Neuronal stem cell (in vitro differentiated cells): ENCODE measurements around the gene QRSL1.
A peak's percentile ranks its signal among the peaks of the same experiment; 100 is the strongest.

Experiments used
- DNase-seq: peaks from one replicate; pipeline ENCODE4 v3.0.0-alpha.2; 2013; ENCODE audit warnings: low spot score
- H2AFZ ChIP-seq: one replicate; pipeline ENCODE4 v1.6.1; 2013; ENCODE audit warnings: mild to moderate bottlenecking, low read length, inconsistent platforms
- H2AK5ac ChIP-seq: 2 replicates; pipeline ENCODE4 v1.6.1; 2013; ENCODE audit warnings: low read depth, mild to moderate bottlenecking, inconsistent platforms, low read length, moderate library complexity, mixed read lengths
- H2BK120ac ChIP-seq: 2 replicates; pipeline ENCODE4 v1.6.1; 2013; ENCODE audit warnings: low read depth, mild to moderate bottlenecking, inconsistent platforms, low read length, moderate library complexity, mixed read lengths
- H2BK12ac ChIP-seq: one replicate; pipeline ENCODE4 v1.6.1; 2013; ENCODE audit warnings: low read length, inconsistent platforms
- H2BK15ac ChIP-seq: 2 replicates; pipeline ENCODE4 v1.6.1; 2013; ENCODE audit warnings: mild to moderate bottlenecking, low read length, inconsistent platforms, mixed read lengths
- H2BK5ac ChIP-seq: one replicate; pipeline ENCODE4 v1.6.1; 2013; ENCODE audit warnings: inconsistent platforms, mild to moderate bottlenecking, low read length, moderate library complexity
- H3K14ac ChIP-seq: one replicate; pipeline ENCODE4 v1.6.1; 2013; ENCODE audit warnings: low read length, inconsistent platforms
- H3K18ac ChIP-seq: 2 replicates; pipeline ENCODE4 v1.6.1; 2013; ENCODE audit warnings: low read length, inconsistent platforms
- H3K23ac ChIP-seq: 2 replicates; pipeline ENCODE4 v1.6.1; 2013; ENCODE audit warnings: low read depth, mild to moderate bottlenecking, mixed read lengths, low read length, inconsistent platforms; ENCODE audit not compliant: poor library complexity
- H3K27ac ChIP-seq: replicated peaks from 3 replicates; pipeline ENCODE4 v1.5.1; 2013; ENCODE audit warnings: low read length, inconsistent platforms
- H3K27me3 ChIP-seq, 3 experiments: 2 replicates each; pipeline ENCODE4 v1.6.1; 2013; ENCODE audit warnings: low read length in 3 of 3, mild to moderate bottlenecking in 2 of 3, inconsistent platforms in 1 of 3, low read depth in 1 of 3, mixed read lengths in 1 of 3, moderate library complexity in 1 of 3; ENCODE audit not compliant: control insufficient read depth in 3 of 3, insufficient read depth in 3 of 3
- H3K36me3 ChIP-seq, 2 donors: replicated peaks in 1 of 2; 2 replicates each; pipeline ENCODE4 v1.6.1; 2013; ENCODE audit warnings: low read length in 2 of 2; ENCODE audit not compliant: control insufficient read depth in 2 of 2, insufficient read depth in 2 of 2
- H3K4ac ChIP-seq: 2 replicates; pipeline ENCODE4 v1.6.1; 2013; ENCODE audit warnings: inconsistent platforms, mild to moderate bottlenecking, low read length, moderate library complexity
- H3K4me1 ChIP-seq, 2 donors: 1 replicate in 1 of 2; 2 replicates in 1 of 2; pipeline ENCODE4 v1.6.1; 2013; ENCODE audit warnings: low read length in 2 of 2, low read depth in 1 of 2; ENCODE audit not compliant: control insufficient read depth in 2 of 2, insufficient read depth in 1 of 2
- H3K4me2 ChIP-seq: one replicate; pipeline ENCODE4 v1.6.1; 2013; ENCODE audit warnings: mild to moderate bottlenecking, low read length, inconsistent platforms; ENCODE audit not compliant: insufficient read depth, poor library complexity, severe bottlenecking
- H3K4me3 ChIP-seq, 2 donors: 2 replicates each; pipeline ENCODE4 v1.5.1; 2013; ENCODE audit warnings: low read length in 2 of 2, mild to moderate bottlenecking in 2 of 2, inconsistent platforms in 1 of 2, moderate library complexity in 1 of 2
- H3K79me1 ChIP-seq: one replicate; pipeline ENCODE4 v1.6.1; 2013; ENCODE audit warnings: low read depth, mild to moderate bottlenecking, inconsistent platforms, low read length, moderate library complexity
- H3K9ac ChIP-seq: one replicate; pipeline ENCODE4 v1.6.1; 2013; ENCODE audit warnings: mild to moderate bottlenecking, low read depth, low read length, inconsistent platforms; ENCODE audit not compliant: poor library complexity
- H3K9me3 ChIP-seq, 2 donors: replicated peaks in 1 of 2; 2 replicates each; pipeline versions ENCODE3 to v1.6.1; 2013; ENCODE audit warnings: low read length in 2 of 2, mild to moderate bottlenecking in 2 of 2, inconsistent platforms in 1 of 2, low read depth in 1 of 2, mixed read lengths in 1 of 2, moderate library complexity in 1 of 2; ENCODE audit not compliant: control insufficient read depth in 2 of 2, insufficient read depth in 1 of 2
- H4K8ac ChIP-seq: one replicate; pipeline ENCODE4 v1.6.1; 2013; ENCODE audit warnings: low read depth, mild to moderate bottlenecking, inconsistent platforms, low read length, moderate library complexity
- H4K91ac ChIP-seq: one replicate; pipeline ENCODE4 v1.6.1; 2013; ENCODE audit warnings: low read length, low read depth, mild to moderate bottlenecking, inconsistent platforms; ENCODE audit not compliant: poor library complexity
- WGBS, 2 donors: extraction: QIAGEN DNeasy Blood & Tissue Kit; methylation state at CpG; one replicate each; pipeline ENCODE4 v1.1.7; 2013; ENCODE audit warnings: missing lambda C conversion rate in 2 of 2, mixed read lengths in 1 of 2; ENCODE audit not compliant: insufficient read length in 2 of 2, insufficient replicate concordance in 1 of 2; ENCODE audit errors: extremely low coverage in 2 of 2; 5-methylcytosine and 5-hydroxymethylcytosine counted together

The QRSL1 gene

GRCh38 chr6:106629859-106630163 lies 433 bp downstream of the QRSL1 start:
- WGBS, 2 donors = no CpG with 5 or more reads among the region's 14 CpGs

DNA sequence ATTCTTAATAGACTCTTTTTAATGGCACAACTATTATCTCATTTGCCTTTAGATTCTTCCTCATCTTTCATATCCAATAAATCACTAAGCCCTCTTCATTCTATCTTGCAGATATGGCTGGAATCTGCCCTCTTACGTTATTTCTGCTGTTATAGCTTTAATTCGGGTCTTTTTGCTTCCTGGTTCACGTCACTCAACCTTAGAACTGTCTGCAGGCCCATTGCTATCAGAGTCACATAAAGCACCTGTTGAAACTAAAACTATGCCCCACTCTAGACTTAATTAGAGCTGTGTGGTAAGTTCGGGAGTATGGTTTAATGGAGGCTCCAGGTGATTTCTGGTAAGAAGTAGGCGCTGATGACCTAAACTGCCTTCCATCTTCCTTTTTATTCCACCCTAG lies 988 bp downstream of the QRSL1 start:
- no CpG with 5 or more reads among the region's 5 CpGs for WGBS, 2 donors
- Histone ChIP-seq H4K91ac (no peak overlapping the region), H3K27ac (no peak overlapping the region)

More at GRCh38 chr6:106629859-106630163, 433 bp downstream of the QRSL1 start:
- Histone ChIP-seq H2AFZ (peak overlapping the region; percentile 95), H3K36me3 (no peaks in the 10 kb centered on the region), H3K4me2 (peak overlapping the region; percentile 86), H3K27me3 (no peaks in the 10 kb centered on the region), H4K8ac (no peak overlapping the region), H3K18ac (no peak overlapping the region), H4K91ac (no peak overlapping the region), H3K79me1 (peaks cover 3% of the 10 kb centered on the region), H3K27ac (no peak overlapping the region), H2BK12ac (no peak overlapping the region), H3K9me3 (no peaks in the 10 kb centered on the region), H3K4me3 (peak overlapping the region; percentile 84 to 91), H3K23ac (no peak overlapping the region), H2BK120ac (no peak overlapping the region), H2AK5ac (no peak overlapping the region), H3K14ac (no peak overlapping the region), H2BK5ac (no peak overlapping the region), H3K4ac (no peak overlapping the region), H2BK15ac (no peak overlapping the region), H3K4me1 (peaks cover 0 to 2% of the 10 kb centered on the region in 2 donors), H3K9ac (peak overlapping the region; percentile 22)
- DNase-seq = no peak

GRCh38 chr6:106631346-106631745 lies 2.0 kb downstream of the QRSL1 start:
- Histone ChIP-seq H3K4ac (no peak overlapping the region), H3K18ac (no peak overlapping the region), H3K27ac (no peak overlapping the region), H2BK120ac (no peak overlapping the region), H3K4me2 (no peak overlapping the region), H3K23ac (no peak overlapping the region), H2BK5ac (no peak overlapping the region), H2BK12ac (no peak overlapping the region), H3K36me3 (no peaks in the 10 kb centered on the region), H2AK5ac (no peak overlapping the region), H2AFZ (no peak overlapping the region), H2BK15ac (no peak overlapping the region), H3K4me3 (no peak overlapping the region), H3K4me1 (peaks cover 0 to 2% of the 10 kb centered on the region in 2 donors), H3K27me3 (no peaks in the 10 kb centered on the region), H3K14ac (no peak overlapping the region), H3K79me1 (no peaks in the 10 kb centered on the region), H4K8ac (no peak overlapping the region), H3K9ac (no peak overlapping the region), H3K9me3 (no peaks in the 10 kb centered on the region), H4K91ac (no peak overlapping the region)
- DNase-seq = no peak
- no CpG with 5 or more reads among the region's 1 CpG for WGBS, 2 donors

More for the DNA sequence above, 988 bp downstream of the QRSL1 start:
- Histone ChIP-seq H4K8ac (no peak overlapping the region), H3K36me3 (no peaks in the 10 kb centered on the region), H3K4me3 (peak overlapping the region in 1 of 2 donors; percentile 84), H2BK15ac (no peak overlapping the region), H3K4ac (no peak overlapping the region), H3K79me1 (peaks cover 3% of the 10 kb centered on the region), H3K18ac (no peak overlapping the region), H3K27me3 (no peaks in the 10 kb centered on the region), H3K9me3 (no peaks in the 10 kb centered on the region), H3K4me1 (peaks cover 0 to 2% of the 10 kb centered on the region in 2 donors), H2BK120ac (no peak overlapping the region), H3K4me2 (peak overlapping the region; percentile 86), H3K14ac (no peak overlapping the region), H2AK5ac (no peak overlapping the region), H3K9ac (no peak overlapping the region), H3K23ac (no peak overlapping the region), H2BK5ac (no peak overlapping the region), H2AFZ (peak overlapping the region; percentile 95), H2BK12ac (no peak overlapping the region)
- no peak for DNase-seq

DNA sequence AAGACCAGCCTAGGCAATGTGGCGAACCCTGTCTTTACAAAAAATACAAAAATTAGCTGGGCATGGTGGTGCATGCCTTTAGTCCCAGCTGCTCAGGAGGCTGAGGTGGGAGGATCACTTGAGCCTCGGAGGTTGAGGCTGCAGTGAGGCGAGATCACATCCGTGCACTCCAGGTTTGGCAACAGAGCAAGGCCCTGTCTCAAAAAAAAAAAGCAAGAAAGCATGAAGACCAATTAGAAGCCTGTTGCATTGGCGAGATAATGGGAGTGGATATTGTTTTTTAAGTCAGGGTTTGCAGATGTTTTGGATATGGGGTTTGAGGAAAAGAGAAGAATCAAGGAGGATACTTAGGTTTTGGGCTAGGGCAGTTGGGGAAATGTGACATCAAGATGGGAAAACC lies 5.2 kb downstream of the QRSL1 start:
- H4K91ac ChIP-seq = no peak overlapping the region
- no peak overlapping the region for H2BK120ac ChIP-seq
- H3K18ac ChIP-seq = no peak overlapping the region
- no peak overlapping the region for H2AFZ ChIP-seq
- no peaks in the 10 kb centered on the region for H3K9me3 ChIP-seq
- H3K4me1 ChIP-seq = no peaks in the 10 kb centered on the region
- no peak overlapping the region for H3K23ac ChIP-seq
- no peaks in the 10 kb centered on the region for H3K36me3 ChIP-seq
- no peak overlapping the region for H3K14ac ChIP-seq
- H2BK5ac ChIP-seq = no peak overlapping the region
- no peak overlapping the region for H3K9ac ChIP-seq
- no peak overlapping the region for H2BK15ac ChIP-seq
- peaks cover 1% of the 10 kb centered on the region for H3K79me1 ChIP-seq
- H3K4me2 ChIP-seq = no peak overlapping the region
- no peak overlapping the region for H3K27ac ChIP-seq
- no peak overlapping the region for H2BK12ac ChIP-seq
- WGBS, 2 donors = no CpG with 5 or more reads among the region's 5 CpGs
- H3K4me3 ChIP-seq = no peak overlapping the region
- no peak overlapping the region for H3K4ac ChIP-seq
- no peak overlapping the region for H4K8ac ChIP-seq
- no peak overlapping the region for H2AK5ac ChIP-seq
- no peaks in the 10 kb centered on the region for H3K27me3 ChIP-seq
- DNase-seq = no peak
